ENCODE results near the gene TAPBPL. TPM values are rescaled to one million over a fixed set of nuclear protein-coding genes. Genes with fewer than 3 reads are reported as not detected.
"Not testable (repeated sequence)": the region's sequence is repeated elsewhere in the genome, so short reads cannot be mapped to it uniquely, and the experiment has no call there.

TAPBPL gene
- total RNA-seq, 1 experiment from 2014 or later: 20.5 TPM

DNA sequence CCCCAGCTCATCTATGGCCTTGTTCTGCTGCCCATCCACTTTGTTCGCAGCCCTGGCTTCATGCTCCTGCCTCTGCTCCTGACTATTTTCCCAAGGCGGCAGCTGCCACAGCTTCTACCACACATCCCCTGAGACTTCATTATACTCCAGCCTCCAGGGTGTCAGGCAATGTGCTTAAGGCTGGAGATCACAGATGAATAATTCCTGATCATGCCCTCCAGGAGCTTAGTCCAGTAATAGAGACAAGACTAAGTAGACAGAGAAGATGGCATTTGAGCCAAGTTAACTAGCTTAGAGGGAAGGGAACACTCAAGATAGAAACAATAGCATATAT is 7.1 kb downstream of the TAPBPL start:
- in situ Hi-C loops (cut with HindIII; ENCODE audit: low pct_unique_long_range_greater_than_20kb, low sequenced_read_pairs): no loop called here
- no peak for DNase-seq (ENCODE audit: low read depth)

DNA sequence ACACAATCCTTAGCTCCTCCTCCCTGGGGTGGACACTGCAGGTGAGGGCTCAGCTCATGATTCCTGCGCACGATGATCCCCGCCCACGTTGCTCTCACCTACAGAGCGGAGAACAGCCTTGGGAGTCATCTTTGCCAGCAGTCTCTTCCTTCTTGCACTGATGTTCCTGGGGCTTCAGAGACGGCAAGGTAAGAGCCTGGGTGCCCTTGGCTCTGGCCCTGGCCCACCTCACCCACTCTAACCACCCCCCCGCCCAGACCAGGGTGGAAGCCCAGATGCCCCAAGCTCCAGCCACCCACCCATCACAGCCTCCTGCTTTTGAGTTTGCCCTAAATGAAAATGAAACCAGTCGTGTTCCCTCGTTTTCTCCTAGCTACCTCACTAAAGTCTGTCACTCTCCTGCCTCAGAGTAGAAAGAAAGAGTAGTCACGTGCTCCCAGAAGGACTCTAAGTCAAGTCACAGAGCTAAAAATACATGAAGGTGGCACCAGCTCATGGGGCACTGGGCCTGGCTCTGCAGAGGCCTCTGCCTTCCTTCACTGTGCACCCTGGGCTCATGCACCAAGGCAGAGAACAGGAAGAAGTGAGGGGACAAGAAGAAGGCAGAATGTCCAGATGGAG is 9.0 kb downstream of the TAPBPL start:
- in situ Hi-C loops (cut with HindIII; ENCODE audit: low pct_unique_long_range_greater_than_20kb, low sequenced_read_pairs): no loop called here
- no peak for DNase-seq (ENCODE audit: low read depth)

DNA sequence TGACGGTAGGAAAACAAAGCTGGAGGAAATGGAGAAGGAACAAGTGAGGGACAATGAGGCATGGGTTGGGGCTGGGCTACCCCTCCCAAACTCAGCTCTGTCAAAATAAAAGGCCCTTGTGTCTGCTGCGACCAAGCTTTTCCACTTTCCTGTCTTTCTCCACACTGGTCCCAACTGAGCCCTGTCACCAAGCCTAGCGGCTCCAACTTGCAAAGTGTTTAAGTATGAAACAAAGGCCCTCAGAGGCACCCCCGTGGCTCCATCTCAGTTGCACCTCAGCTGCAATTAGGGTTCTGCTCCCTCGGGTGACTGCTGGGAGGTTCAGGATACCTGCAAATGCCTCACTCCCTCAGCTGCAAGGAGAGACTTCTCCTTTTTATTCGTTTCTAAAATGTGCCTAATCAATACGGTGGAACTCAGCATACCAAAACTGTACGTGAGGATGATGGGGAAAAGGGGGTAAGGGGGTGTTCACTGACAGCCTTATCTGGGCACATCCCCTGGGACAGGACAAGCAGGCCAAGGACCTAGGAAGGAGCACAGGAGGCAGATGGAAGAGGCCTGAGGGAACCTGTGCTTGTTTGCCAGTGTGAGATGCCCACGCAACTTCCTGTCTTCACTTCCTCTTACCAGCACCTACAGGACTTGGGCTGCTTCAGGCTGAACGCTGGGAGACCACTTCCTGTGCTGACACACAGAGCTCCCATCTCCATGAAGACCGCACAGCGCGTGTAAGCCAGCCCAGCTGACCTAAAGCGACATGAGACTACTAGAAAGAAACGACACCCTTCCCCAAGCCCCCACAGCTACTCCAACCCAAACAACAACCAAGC is 9.8 kb downstream of the TAPBPL start:
- in situ Hi-C loops (cut with HindIII; ENCODE audit: low pct_unique_long_range_greater_than_20kb, low sequenced_read_pairs): no loop called here
- no peak for DNase-seq (ENCODE audit: low read depth)

DNA sequence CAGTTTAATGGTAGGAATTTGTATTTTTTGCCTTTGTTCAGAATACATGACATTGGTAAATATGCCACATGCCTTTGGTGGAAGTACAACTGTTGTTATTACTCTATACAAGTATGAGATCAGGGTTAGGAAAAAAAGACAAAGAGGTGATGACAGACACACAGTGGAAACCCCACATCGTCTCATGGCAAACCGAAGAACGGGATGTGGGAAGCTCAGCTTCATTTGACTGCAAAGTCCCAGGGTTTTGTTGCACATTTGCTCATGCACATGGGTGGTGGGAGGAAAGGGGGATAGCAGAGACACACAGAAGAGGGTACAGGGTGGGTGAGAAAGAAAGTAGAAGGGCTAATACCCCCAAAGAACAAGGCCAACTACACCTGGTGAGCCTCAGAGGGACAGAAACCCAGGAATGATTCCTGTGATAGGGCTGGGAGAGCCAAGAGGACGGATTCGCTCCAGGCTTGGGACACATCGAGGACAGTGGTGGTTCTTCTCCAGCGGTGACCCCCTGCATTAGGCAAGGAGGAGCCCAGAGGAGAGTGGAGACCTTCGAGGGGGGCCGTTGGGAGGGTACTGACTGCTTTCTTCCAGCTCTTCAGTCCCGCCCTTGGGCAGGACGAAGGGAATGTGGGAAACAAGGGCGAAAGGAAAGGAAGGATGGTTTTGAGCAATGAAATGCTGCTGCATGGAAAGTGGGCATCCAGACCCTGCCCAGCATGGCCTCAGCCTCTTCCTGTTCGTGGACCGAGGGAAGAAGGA is 10.6 kb downstream of the TAPBPL start:
- in situ Hi-C loops (cut with HindIII; ENCODE audit: low pct_unique_long_range_greater_than_20kb, low sequenced_read_pairs): no loop called here
- DNase-seq (ENCODE audit: low read depth): no peak

DNA sequence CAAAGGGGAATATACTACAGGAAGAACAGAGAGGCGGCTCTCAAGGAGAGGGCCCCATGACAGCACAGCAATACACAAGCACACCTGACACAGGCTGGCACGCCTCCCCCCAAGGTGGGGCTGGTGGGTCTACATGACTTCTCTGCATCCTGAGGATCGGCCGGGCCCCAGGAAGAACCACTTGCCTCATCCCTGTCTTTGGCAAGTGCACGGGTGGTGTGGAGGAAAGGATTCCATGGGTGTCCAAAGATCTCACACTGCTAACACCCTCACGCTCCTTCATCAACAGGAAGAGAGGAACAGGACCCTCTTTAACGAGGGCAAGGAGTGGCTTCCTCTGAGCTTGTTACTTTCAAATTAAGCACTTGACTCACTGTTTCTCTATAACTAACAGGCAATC is 11.4 kb downstream of the TAPBPL start:
- in situ Hi-C loops (cut with HindIII; ENCODE audit: low pct_unique_long_range_greater_than_20kb, low sequenced_read_pairs): no loop called here

DNA sequence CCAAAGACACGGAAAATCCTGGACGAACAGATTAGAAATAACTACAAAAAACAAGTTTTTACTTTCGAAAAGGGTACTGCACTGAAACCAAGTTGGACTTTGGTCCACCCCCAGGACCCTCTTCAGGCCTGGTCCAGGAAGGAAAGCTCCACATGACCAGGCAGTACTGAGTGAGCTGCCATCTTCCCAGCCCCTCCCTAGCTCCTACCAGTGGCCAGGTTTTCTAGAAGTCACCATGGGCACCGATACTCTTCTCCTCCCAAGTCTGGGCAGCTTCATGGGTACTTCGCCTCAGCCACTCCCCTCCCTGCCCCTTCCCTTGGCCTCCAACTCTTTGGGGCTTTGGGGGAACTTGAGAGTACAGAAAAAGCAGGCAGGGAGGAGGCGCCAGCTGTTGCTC is 12.0 kb downstream of the TAPBPL start:
- DNase-seq (ENCODE audit: low read depth): no peak
- in situ Hi-C loops (cut with HindIII; ENCODE audit: low pct_unique_long_range_greater_than_20kb, low sequenced_read_pairs): no loop called here

More for the DNA sequence above, 11.4 kb downstream of the TAPBPL start:
- no peak for DNase-seq (ENCODE audit: low read depth)

DNA sequence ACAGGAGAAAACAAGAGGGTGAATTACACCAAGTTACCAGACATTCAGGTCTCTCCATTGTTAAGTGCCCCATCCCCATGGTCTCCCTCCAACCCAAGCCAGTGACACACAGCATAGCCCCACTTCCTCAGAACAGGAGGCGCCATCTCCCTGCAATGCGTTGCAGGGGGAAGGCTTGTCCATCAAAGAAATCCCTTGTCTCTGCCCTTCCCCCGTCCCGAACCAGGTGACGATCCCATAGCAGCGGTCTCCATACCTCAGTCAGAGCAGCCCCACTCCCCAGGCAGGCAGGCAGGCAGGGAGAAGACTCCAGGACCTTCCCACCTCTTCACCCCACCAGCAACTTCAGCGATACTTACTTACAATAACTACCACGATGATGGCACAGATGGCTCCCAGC is 12.7 kb downstream of the TAPBPL start:
- in situ Hi-C loops (cut with HindIII; ENCODE audit: low pct_unique_long_range_greater_than_20kb, low sequenced_read_pairs): no loop called here
- DNase-seq (ENCODE audit: low read depth): no peak

DNA sequence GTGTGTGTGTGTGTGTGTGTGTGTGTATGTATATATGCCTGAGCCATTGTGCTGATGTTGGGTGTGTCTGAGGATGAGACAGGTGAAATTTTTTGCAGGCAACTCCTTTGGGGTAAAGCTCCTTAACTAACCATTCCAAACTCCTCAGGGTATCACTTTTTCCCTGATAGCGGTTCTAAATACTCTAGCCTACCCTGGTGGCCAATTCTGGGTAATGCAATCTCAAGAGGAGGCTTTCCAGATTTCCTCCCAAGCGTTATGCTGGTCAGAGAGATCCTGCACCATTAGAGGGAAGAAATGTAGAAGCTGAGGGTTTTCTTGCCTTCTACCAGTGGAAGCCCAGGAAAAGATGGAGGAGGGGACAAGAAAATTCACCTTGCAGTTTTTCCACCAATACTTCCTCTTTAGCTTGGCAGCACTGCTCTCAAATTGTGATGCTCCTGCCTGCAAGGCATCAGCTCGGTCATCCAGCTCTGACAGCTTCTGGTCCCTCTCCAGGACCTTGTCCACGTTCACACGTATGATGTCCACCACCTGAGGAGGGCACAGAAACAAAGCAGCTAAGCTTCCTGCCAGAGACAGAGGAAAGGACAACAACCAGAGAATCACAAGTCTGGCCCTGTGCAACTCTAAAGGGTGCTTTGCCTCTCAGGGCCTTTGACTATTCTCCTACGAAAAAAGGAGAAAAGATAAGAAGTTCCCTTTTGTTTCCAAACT is 13.8 kb downstream of the TAPBPL start:
- DNase-seq (ENCODE audit: low read depth): peak; percentile 58
- in situ Hi-C loops (cut with HindIII; ENCODE audit: low pct_unique_long_range_greater_than_20kb, low sequenced_read_pairs): no loop called here

DNA sequence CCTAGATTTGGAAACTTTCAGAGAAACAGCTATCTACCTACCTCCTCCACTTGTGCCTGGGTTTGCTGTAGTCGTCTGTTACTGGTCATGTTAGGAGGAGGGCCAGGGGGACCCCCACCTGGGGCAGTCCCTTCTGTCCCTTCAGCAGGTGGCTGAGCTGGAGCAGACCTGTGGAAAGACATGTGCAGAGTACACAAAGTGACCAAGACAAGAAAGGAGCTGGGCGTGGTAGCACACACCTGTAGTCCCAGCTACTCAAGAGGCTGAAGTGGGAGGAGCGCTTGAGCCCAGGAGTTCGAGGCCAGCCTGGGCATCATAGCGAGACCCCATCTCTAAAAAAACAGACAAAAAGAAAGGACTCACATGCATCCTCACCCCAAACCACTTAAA is 14.3 kb downstream of the TAPBPL start:
- in situ Hi-C loops (cut with HindIII; ENCODE audit: low pct_unique_long_range_greater_than_20kb, low sequenced_read_pairs): no loop called here
- DNase-seq (ENCODE audit: low read depth): no peak

DNA sequence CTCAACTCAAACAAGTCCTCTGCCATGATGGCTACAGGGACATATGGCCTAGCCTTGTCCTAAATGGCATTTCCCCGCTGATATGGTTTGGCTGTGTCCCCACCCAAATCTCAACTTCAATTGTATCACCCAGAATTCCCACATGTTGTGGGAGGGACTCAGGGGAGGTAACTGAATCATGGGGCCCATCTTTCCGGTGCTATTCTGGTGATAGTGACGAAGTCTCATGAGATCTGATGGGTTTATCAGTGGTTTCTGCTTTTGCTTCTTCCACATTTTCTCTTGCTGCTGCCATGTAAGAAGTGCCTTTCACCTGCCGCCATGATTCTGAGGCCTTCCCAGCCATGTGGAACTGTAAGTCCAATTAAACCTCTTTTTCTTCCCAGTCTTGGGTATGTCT is 14.9 kb downstream of the TAPBPL start:
- DNase-seq (ENCODE audit: low read depth); in situ Hi-C loops (cut with HindIII; ENCODE audit: low pct_unique_long_range_greater_than_20kb, low sequenced_read_pairs): not testable (repeated sequence)

DNA sequence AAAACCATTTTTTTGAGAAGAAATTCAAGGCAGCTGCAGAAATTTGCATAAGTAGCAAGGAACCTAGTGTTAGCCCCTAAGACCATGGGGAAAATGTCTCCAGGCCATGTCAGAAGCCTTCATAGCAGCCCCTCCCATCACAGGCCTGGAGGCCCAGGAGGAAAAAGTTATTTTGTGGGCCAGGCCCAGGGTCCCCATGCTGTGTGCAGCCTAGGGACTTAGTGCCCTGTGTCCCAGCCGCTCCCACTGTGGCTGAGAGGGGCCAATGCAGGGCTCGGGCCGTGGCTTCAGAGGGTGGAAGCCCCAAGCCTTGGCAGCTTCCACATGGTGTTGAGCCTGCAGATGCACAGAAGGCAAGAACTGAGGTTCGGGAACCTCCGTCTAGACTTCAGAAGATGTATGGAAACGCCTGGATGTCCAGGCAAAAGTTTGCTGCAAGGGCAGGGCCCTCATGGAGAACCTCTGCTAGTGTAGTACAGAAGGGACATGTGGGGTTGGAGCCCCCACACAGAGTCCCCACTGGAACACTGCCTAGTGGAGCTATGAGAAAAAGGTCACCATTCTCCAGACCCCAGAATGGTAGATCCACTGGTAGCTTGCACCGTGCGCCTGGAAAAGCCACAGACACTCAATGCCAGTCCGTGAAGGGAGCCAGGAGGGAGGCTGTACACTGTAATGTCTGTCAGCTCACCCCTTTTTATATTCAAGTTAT is 15.9 kb downstream of the TAPBPL start:
- DNase-seq (ENCODE audit: low read depth); in situ Hi-C loops (cut with HindIII; ENCODE audit: low pct_unique_long_range_greater_than_20kb, low sequenced_read_pairs): not testable (repeated sequence)

DNA sequence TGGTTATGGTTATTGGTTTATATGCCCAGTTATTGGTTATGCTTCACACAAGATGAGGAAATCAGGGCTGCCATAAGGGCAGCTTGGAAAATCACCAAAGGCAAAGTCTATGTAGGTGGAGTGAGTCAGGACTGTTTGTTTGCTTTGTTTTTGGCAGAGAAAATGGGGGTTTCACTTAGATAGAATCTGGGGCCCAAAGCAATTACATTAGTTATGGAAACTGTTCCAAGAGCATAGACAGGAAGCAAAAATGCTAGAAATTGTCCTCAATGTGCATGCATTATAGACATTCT is 16.4 kb downstream of the TAPBPL start:
- in situ Hi-C loops (cut with HindIII; ENCODE audit: low pct_unique_long_range_greater_than_20kb, low sequenced_read_pairs): no loop called here
- no peak for DNase-seq (ENCODE audit: low read depth)

DNA sequence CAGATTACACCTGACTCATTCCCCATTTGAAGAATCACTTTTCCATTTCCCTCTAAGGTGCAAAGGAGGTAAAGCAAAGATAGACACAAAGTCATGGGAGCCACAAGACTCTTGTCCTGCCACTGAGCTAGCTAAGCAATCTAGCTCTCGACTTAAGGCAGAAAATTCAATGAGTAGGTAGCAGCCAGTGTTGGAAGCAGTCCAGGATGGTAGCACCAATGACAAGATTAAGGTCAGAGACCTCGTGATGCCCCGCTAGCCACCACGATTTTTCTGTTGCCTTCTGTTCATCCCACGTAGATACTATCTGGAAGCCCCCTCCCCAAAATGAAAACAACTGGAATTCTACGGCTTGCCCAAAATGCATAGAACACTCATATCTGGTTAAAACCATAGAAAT is 17.2 kb downstream of the TAPBPL start:
- DNase-seq (ENCODE audit: low read depth): no peak
- in situ Hi-C loops (cut with HindIII; ENCODE audit: low pct_unique_long_range_greater_than_20kb, low sequenced_read_pairs): no loop called here

DNA sequence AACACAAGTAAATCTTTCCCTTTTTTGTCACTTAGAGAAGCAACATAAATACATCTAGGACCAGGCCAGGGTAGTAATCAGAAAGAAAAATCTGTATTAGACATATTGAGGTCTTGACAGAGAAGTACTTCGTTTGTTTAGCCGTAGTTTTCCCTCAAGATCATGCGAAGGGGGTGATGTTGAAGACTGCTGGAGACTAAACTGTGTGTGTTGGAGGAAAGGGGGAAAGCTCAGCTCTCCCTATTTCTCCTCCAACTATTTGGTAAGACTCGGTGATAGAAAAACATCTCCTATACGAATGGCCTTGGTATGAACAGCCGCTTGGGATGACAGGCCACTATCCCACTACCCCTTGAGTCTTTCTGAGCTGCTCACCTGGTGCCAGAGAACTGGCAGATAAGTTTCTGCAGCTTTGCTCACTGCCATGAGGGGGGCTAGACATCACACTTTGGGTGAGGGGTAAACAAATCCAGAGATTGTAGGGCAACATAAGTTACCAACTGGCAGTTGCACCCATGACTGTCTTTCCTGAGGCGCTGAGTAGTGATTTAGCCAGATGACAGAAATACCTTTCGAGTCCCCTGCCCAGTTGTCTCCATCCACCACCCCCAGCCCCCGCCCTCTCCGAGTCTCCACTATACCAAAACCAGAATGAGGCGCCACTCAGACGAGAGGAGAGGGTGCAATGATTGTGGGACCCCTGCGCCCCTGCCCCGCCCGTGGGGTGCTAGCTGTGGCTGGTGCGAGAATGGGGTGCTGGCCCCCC is 17.9 kb downstream of the TAPBPL start:
- in situ Hi-C loops (cut with HindIII; ENCODE audit: low pct_unique_long_range_greater_than_20kb, low sequenced_read_pairs): no loop called here
- DNase-seq (ENCODE audit: low read depth): no peak

DNA sequence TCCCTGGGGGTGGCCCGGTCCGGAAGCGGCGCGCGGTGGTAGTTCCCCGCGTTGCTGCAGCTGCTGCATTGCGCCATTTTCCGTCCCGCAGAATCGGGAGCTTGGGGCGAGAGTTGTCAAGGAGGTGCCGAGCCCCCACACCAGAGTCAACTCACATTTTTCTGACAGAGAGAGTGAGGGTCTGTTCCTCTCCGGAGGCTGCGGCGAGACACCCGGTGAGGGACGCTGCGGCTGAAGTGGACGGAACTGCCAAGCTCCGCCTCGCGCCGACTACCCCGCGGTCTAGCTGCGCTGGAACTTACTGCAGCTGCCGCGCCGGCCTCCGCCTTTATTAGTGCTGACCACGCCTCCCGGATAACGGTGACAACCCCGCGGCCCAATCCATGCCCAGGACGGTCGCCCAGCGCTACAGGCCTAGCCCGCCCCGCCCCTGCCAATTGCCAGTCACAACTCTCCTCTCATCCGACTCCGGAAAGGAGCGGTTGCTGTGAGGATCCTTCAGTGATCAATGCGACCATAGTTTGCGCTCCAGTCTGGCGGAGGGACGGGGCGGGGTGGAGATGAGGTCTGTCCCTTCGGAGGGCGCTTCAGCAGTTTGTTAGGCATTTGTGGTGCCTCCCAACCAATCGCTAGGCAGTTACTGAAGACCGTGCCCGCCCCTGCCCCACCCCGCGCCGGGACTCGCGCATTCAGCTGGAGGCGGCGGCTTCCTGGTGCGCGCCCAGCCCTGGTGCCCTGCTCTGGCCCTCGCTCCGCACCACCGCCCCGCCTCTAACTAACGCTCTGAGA is 18.7 kb downstream of the TAPBPL start, which contains the start of gene VAMP1:
VAMP1 (minus strand) TSS at position 303 of the 789 bp plus-strand sequence; CDS start at position 157, 146 bp downstream.
- in situ Hi-C loops (cut with HindIII; ENCODE audit: low pct_unique_long_range_greater_than_20kb, low sequenced_read_pairs): no loop called here

DNA sequence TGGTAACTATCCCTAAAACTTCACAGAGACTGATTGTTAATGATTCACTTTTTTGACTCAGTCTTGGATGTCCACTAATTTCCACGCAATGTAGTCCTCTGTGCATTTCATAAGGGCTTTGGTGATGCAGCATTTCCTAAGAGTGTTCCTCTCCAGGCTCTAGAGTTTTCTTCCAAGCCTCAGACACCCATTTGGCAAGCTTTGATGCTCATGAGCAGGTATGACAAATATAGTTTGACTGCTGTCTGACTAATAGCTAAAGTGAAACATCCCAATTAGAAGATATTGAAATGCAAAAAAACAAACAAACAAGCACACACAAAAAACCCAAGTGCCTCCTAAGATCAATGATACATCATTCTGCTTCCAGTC is 20.1 kb downstream of the TAPBPL start:
- in situ Hi-C loops (cut with HindIII; ENCODE audit: low pct_unique_long_range_greater_than_20kb, low sequenced_read_pairs): no loop called here

More for the DNA sequence above, 18.7 kb downstream of the TAPBPL start, which contains the start of gene VAMP1:
- DNase-seq (ENCODE audit: low read depth): peak; percentile 99

DNA sequence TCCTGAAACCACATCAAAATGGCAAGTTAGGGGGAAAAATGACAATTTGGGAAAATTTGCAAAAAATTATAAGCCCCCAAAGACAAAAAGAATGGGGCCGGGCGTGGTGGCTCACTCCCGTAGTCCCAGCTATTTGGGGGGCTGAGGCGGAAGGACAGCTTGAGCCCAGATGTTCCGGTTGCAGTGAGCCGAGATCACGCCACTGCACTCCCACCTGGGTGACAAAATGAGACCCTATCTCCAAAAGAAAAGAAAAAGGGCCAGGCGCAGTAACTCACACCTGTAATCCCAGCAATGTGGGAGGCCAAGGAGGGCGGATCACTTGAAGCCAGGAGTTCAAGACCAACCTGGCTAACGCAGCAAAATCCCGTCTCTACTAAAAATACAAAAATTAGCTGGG is 20.6 kb downstream of the TAPBPL start:
- in situ Hi-C loops (cut with HindIII; ENCODE audit: low pct_unique_long_range_greater_than_20kb, low sequenced_read_pairs): no loop called here
- no peak for DNase-seq (ENCODE audit: low read depth)

More for the DNA sequence above, 20.1 kb downstream of the TAPBPL start:
- no peak for DNase-seq (ENCODE audit: low read depth)

Measured in Caki2 (cell line).